ENCODE data around the gene YDJC.

Gene YDJC

DNA sequence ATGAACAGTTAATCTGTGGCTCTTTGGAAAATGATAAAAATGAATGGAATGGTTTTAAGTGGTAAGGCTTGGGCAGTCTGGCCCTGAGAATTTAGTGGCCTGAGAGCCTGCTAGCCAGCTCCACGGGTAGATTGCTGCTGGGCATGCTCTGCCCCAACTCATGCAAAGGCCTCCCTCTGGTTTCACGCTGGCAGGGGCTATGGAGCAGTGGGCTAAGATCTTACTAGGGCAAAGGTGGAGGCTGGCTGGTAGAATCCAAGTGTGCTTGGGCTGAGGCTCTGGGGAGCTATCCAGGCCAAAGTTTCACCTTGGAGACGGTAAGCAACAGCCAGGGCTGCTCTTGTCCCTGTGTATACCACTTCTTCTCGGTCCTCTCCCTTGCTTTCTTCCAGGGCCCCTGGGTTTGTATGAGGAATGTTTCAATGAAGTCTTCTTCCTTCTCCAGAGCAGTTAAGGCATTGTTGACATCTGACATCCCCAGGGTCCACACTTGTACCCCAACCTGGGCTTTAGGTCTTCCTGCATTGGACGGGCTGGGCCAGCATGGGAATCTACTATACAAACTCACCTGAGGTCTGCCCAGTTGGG is 34.9 kb downstream of the YDJC start:
- no peak for DNase-seq (ENCODE audit: insufficient read length, low spot score)
- FAIRE-seq, result no peak
- TF ChIP-seq, protein P1, sequence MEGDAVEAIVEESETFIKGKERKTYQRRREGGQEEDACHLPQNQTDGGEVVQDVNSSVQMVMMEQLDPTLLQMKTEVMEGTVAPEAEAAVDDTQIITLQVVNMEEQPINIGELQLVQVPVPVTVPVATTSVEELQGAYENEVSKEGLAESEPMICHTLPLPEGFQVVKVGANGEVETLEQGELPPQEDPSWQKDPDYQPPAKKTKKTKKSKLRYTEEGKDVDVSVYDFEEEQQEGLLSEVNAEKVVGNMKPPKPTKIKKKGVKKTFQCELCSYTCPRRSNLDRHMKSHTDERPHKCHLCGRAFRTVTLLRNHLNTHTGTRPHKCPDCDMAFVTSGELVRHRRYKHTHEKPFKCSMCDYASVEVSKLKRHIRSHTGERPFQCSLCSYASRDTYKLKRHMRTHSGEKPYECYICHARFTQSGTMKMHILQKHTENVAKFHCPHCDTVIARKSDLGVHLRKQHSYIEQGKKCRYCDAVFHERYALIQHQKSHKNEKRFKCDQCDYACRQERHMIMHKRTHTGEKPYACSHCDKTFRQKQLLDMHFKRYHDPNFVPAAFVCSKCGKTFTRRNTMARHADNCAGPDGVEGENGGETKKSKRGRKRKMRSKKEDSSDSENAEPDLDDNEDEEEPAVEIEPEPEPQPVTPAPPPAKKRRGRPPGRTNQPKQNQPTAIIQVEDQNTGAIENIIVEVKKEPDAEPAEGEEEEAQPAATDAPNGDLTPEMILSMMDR (IDR thresholded peaks at IDR 0.05; ENCODE audit: insufficient read depth, missing control alignments), result no peak

DNA sequence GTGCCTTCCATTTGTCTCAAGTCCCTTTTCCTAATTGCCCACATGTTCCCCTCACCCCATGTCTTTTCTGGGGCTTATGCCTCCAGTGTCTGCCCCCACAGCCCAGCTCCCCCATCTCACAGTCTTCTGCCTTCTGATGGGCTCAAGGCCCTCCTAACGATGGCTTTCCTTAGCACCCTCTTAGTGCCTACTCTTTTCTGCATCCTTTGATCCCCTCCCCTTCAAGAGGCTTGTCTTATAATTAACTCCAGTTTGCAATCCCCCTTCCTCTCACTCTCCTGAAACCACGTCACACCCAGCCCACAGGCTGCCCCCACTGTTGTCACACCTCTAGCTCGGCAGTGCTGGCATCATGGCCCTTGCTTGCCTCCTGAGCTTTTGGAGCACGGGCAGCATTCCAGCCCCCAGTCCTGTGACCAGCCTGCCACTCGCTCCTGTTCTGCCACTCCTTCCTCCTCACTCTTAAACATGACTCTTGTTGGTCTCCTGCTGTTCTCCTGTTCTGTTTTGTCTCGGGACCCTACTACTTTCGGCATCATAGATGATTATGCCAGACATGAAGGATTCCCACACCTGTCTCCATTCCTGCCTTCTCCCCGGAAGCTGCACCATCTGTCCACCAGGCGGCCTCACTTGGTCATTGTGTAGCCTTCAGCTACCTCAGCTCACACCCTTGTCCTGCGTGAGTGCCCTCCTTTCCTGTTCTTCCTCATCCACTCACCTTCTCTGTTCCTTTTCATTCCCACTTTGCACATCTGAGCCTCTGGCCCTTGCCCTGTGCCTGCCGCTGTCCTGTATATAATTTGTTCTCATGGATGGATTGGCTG is 36.2 kb downstream of the YDJC start:
- no peak for DNase-seq (ENCODE audit: insufficient read length, low spot score)
- TF ChIP-seq, protein P1 (IDR thresholded peaks at IDR 0.05; ENCODE audit: insufficient read depth, missing control alignments), result no peak
- no peak for FAIRE-seq

DNA sequence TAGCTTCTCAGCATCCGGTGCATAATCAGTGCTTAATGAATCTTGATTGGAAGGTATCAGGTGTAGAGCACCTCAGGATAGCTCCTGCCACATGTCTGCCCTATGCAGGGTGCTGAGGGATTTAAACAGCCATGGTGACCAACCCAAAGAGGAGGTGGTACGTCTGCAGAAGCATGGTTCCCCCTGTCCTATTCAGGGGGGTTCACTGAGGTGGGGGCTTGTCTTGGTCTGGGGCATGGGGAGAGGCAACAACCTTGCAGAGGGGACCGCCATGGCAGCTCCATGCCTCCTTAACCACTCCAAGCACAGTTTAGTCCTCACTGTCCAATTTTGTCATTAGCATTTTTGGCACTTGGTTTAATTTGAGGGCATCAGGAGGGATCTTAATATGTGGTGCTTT is 37.4 kb downstream of the YDJC start:
- TF ChIP-seq, protein P1 (IDR thresholded peaks at IDR 0.05; ENCODE audit: insufficient read depth, missing control alignments), result no peak
- DNase-seq (ENCODE audit: insufficient read length, low spot score) (no peak), FAIRE-seq (no peak)

DNA sequence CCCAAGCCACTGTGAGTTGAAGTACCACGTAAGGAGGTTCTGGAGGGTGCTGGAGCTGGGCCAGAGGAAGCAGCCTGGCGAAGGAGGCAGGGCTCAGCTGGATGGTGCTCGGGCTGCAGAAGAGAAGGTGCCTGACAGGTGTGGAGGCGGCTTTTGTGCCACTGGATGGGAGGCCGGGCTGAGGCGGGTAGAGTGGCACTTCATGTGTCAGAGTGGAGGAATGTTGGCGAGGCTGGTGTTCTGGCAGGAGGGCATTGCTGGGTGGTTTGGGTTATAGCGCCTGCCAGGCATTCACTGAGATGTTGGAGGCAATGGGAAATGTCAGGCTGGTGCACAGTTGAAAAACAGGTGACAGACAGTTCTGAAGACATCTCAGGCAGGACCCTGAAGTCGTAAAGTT is 38.1 kb downstream of the YDJC start:
- TF ChIP-seq, protein P1 (IDR thresholded peaks at IDR 0.05; ENCODE audit: insufficient read depth, missing control alignments), result no peak
- DNase-seq (ENCODE audit: insufficient read length, low spot score) (no peak), FAIRE-seq (no peak)

DNA sequence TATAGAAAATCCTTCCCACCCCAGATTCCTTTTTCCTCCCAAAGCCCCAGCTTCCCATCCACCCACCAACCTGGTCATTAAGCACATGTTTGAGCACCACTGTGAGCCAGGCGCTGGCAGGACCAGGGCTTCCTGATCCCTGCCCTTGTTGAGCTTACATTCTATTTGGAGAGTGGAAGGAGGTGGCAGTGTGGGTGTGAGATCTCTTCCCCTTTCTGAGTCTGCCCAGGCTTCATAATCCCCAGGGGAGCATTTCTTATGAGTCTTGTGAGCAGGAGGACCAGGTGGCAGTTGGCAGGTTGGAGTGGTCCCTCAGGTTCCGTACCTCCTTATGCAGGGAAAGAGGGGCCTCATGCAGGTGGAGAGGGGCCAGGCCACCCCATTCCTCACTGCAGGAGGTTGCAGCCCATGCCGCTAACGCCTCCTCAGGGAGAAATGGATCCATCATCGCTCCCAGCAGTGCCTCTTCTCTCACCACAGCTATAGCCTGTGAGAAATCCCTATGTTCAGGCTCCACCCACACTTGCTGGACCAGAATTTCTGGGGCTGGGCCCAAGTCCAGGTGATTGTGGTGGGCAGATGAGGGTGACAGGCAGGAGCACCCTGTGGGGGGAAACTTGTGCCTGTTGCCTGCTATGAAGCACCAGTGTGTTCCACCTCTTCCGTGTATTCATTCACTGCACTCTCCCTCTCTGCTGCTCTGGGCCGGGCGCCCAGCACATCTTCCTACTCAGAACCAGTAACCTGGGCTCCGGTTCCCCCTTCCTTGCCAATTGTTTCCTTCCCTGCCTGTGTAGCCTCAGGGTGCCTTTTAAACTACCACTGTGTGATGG is 38.8 kb downstream of the YDJC start:
- DNase-seq (ENCODE audit: insufficient read length, low spot score) (peak; percentile 29), FAIRE-seq (no peak)
- TF ChIP-seq, protein P1 (IDR thresholded peaks at IDR 0.05; ENCODE audit: insufficient read depth, missing control alignments), result no peak

DNA sequence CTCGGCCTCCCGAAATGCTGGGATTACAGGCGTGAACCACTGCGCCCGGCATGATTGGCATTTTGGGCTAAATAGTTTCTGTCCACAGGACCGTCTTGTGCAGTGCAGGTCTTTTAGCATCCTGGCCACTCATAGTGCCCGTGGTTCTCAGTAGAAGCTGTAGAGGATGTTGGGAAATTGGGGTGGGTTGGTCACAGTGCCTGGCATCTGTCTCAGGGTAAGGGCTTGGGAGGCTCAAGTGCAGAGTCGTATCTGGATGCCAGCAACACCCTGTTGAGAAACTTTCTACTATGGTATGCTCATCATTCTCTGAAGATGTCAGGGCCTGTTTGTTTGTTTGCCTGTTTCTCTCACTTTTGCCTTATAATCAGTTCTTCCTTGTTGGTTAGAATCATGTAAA is 40.4 kb downstream of the YDJC start:
- TF ChIP-seq, protein P1 (IDR thresholded peaks at IDR 0.05; ENCODE audit: insufficient read depth, missing control alignments), result no peak
- FAIRE-seq (no peak), DNase-seq (ENCODE audit: insufficient read length, low spot score) (no peak)

All from D721Med (cell line).